ENCODE data around the gene IL1RAPL1. TPM values are rescaled to one million over a fixed set of nuclear protein-coding genes. Genes with fewer than 3 reads are reported as not detected.

The IL1RAPL1 gene
- total and polyA plus RNA-seq, 8 donors: 0.60 to 1.4 (median 0.95) TPM; not detected in 2

- no peaks in the 10 kb centered on the region for H3K4me1 ChIP-seq
These were observed 264.6 kb downstream of the IL1RAPL1 start for GRCh38 chrX:28851871-28852270.

GRCh38 chrX:28854637-28855036 is 267.4 kb downstream of the IL1RAPL1 start:
- ATAC-seq (no peak), DNase-seq (no peak)
- TF ChIP-seq CTCF (IDR thresholded peaks at IDR 0.05): no peak
- H3K4me3 ChIP-seq: no peak overlapping the region
- H3K9me3 ChIP-seq: no peaks in the 10 kb centered on the region
- intact Hi-C loops (cut with DNase I): no loop called here
- H3K36me3 ChIP-seq: no peaks in the 10 kb centered on the region
- H3K27ac ChIP-seq: no peak overlapping the region
- no peaks in the 10 kb centered on the region for H3K4me1 ChIP-seq
- H3K27me3 ChIP-seq: no peaks in the 10 kb centered on the region

More at GRCh38 chrX:28851871-28852270, 264.6 kb downstream of the IL1RAPL1 start:
- no peaks in the 10 kb centered on the region for H3K36me3 ChIP-seq
- intact Hi-C loops (cut with DNase I): no loop called here
- no peaks in the 10 kb centered on the region for H3K9me3 ChIP-seq
- DNase-seq (no peak), ATAC-seq (no peak)
- no peak overlapping the region for H3K4me3 ChIP-seq
- no peak overlapping the region for H3K27ac ChIP-seq
- no peaks in the 10 kb centered on the region for H3K27me3 ChIP-seq
- TF ChIP-seq CTCF (IDR thresholded peaks at IDR 0.05): no peak

- ATAC-seq (no peak), DNase-seq (no peak)
- TF ChIP-seq CTCF (IDR thresholded peaks at IDR 0.05): no peak
- no peak overlapping the region for H3K4me3 ChIP-seq
- no peaks in the 10 kb centered on the region for H3K27me3 ChIP-seq
- H3K4me1 ChIP-seq: no peaks in the 10 kb centered on the region
- H3K36me3 ChIP-seq: no peaks in the 10 kb centered on the region
- intact Hi-C loops (cut with DNase I): no loop called here
- H3K27ac ChIP-seq: no peak overlapping the region
- H3K9me3 ChIP-seq: no peaks in the 10 kb centered on the region
These were observed 289.2 kb downstream of the IL1RAPL1 start for GRCh38 chrX:28876408-28876807.

GRCh38 chrX:28876901-28877300 is 289.7 kb downstream of the IL1RAPL1 start:
- Histone ChIP-seq H3K4me3 (no peak overlapping the region), H3K27ac (no peak overlapping the region), H3K27me3 (no peaks in the 10 kb centered on the region), H3K4me1 (no peaks in the 10 kb centered on the region), H3K36me3 (no peaks in the 10 kb centered on the region), H3K9me3 (no peaks in the 10 kb centered on the region)
- intact Hi-C loops (cut with DNase I): no loop called here
- ATAC-seq: no peak
- DNase-seq: no peak
- TF ChIP-seq CTCF (IDR thresholded peaks at IDR 0.05): no peak

GRCh38 chrX:28880136-28880535 is 292.9 kb downstream of the IL1RAPL1 start:
- no peak overlapping the region for H3K27ac ChIP-seq
- ATAC-seq (no peak), DNase-seq (no peak)
- no peaks in the 10 kb centered on the region for H3K36me3 ChIP-seq
- no peak overlapping the region for H3K4me3 ChIP-seq
- no peaks in the 10 kb centered on the region for H3K9me3 ChIP-seq
- H3K27me3 ChIP-seq: no peaks in the 10 kb centered on the region
- intact Hi-C loops (cut with DNase I): no loop called here
- no peak for TF ChIP-seq CTCF (IDR thresholded peaks at IDR 0.05)
- no peaks in the 10 kb centered on the region for H3K4me1 ChIP-seq
